NCI-H2107 treated with DMSO at 0.1 percent for 48 hours (cell line): ENCODE data around the gene SEMA3F.

Experiments
- DNase-seq: peaks from one replicate; lab custom pipeline; 2025; ENCODE audit not compliant: unreplicated experiment; lab: John Stamatoyannopoulos, UW

SEMA3F gene

GRCh38 chr3:50169232-50169832 lies 14.2 kb downstream of the SEMA3F start:
- DNase-seq = no peak

- no peak for DNase-seq
These were observed 14.7 kb downstream of the SEMA3F start for GRCh38 chr3:50169858-50170257.

- no peak for DNase-seq
These were observed 15.6 kb downstream of the SEMA3F start for GRCh38 chr3:50170689-50171088.

- DNase-seq = no peak
These were observed 16.6 kb downstream of the SEMA3F start for GRCh38 chr3:50171540-50172301.

- no peak for DNase-seq
These were observed 17.6 kb downstream of the SEMA3F start for GRCh38 chr3:50172626-50173220.

GRCh38 chr3:50173685-50174516 lies 18.8 kb downstream of the SEMA3F start:
- DNase-seq = no peak

GRCh38 chr3:50174517-50174895 lies 19.4 kb downstream of the SEMA3F start:
- DNase-seq = no peak

- DNase-seq = no peak
These were observed 19.9 kb downstream of the SEMA3F start for GRCh38 chr3:50174947-50175524.

- DNase-seq = no peak
These were observed 22.2 kb downstream of the SEMA3F start for GRCh38 chr3:50177346-50177745.

GRCh38 chr3:50179710-50180109 lies 24.6 kb downstream of the SEMA3F start:
- DNase-seq = no peak

- DNase-seq = no peak
These were observed 26.9 kb downstream of the SEMA3F start for GRCh38 chr3:50181985-50182384.

GRCh38 chr3:50182533-50183099 lies 27.5 kb downstream of the SEMA3F start:
- no peak for DNase-seq

- no peak for DNase-seq
These were observed 28.6 kb downstream of the SEMA3F start for GRCh38 chr3:50183755-50184154.

GRCh38 chr3:50184242-50184978 lies 29.3 kb downstream of the SEMA3F start:
- no peak for DNase-seq

- no peak for DNase-seq
These were observed 30.1 kb downstream of the SEMA3F start for GRCh38 chr3:50185230-50185629.

GRCh38 chr3:50186096-50186495 lies 31.0 kb downstream of the SEMA3F start:
- no peak for DNase-seq

- DNase-seq = no peak
These were observed 32.6 kb downstream of the SEMA3F start for GRCh38 chr3:50187750-50188149.

- peak; percentile 30 for DNase-seq
These were observed 34.1 kb downstream of the SEMA3F start for GRCh38 chr3:50189274-50189673.

GRCh38 chr3:50189989-50190388 lies 34.9 kb downstream of the SEMA3F start:
- no peak for DNase-seq
